Activated CD4-positive, alpha-beta T cell treated with anti-CD3 and anti-CD28 coated beads for 1 hour (primary cell): ENCODE measurements around the gene SH3PXD2A.
"Not testable (repeated sequence)": the region's sequence is repeated elsewhere in the genome, so short reads cannot be mapped to it uniquely, and the experiment has no call there.

Experiments
- DNase-seq: peaks from one replicate; pipeline ENCODE4 v3.0.0-alpha.2; 2020

The SH3PXD2A gene

DNA sequence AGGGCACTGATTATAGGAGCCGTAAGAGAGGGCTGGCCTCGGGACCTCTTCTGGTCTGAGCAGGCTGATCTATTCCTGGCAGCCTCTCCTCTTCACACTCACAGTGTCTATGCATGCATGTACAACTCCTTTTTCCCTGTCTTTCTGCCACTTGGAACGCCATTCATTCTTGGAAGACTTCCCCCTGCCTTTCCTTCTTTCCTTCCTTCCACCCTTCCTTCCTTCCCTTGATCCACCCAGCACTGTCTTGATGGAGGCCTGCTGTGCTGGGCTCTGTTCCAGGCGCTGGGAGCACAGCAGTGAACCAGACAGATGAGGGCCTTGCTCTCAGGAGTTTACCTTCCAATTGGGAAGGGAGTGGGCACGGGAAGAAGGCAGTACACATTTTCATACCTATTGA is 114.8 kb downstream of the SH3PXD2A start:
- DNase-seq: no peak

DNA sequence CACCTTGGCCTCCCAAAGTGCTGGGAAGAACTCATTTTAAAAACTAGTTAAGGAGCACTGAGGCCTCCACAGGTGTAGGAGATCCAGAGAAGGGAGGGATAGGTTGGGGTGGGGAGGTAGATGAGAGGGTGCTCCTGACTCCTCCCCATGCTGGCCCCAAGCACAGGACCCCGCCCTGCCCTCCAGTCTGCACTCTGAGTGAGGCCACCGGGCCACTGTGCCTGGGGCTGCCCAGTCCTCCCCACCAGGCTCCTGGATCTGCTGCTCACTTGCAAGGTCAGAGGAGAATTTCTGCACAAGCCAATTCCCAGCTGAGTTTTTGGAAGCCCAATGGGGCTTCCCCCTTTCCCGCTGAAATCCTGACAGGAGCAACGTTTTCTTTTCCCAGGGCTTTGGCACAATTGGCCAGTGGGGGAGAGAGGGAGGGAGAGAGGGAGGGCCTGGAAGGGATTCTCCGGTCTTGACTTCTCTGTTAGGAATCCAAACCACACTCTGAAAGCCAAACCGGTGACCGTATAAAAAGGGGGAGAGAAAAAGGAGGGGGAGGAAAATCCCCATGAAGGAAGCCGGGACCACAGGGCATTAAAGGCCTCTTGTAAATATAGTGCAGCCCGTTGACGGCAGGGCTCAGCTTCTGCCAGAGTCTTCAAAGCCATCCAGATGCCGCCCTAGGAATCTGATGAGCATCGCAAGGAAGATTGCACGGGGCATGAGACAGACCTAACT is 116.2 kb downstream of the SH3PXD2A start:
- DNase-seq: no peak

DNA sequence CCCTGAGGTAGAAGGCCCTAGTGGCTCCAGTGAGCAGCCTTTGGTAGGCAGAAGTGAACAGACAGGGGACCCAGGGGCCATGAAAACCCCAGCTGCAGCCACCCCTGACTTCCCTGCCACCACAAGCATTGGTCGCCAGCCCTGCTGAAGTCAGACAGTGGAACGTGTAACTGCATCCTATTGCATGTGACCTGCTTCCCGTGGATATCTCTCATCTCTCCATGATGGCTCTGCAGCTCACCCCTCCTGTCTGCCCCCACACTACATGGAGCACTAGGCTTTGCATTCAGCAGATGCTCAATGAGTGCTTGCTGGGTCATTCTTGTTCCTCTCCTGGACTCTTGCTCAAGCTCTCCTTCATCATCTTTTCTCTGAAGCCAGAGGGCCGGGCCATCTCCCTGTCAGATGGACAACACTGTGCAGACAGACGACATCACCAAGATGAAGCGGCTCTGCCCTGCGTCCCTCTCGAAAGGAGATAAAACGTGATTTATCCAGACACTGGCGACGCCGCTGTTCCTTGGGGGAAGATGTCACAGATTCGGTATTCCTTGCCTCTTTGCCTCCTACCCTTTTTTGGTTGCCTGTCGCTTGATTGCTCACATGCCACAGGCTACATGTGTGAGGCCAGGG is 117.5 kb downstream of the SH3PXD2A start:
- no peak for DNase-seq

DNA sequence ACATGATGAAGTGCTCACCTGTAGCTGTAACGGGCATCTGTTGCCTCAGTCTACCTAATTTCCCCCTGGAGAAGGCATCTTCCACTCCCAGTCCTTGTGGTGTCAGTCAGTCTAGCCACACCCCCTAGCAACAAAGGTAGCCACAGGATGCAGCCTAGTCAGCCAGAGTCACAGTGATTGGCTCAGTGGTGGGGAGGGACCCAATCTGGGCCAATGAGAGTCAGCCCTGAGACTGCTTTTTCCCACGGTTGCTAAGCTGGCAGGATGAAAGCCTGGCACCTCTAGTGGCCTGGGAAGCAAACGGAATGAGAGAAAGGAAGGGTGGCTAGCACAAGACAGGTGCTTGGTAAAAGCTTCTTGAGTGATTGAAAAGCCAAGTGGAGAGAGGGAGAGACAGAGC is 118.6 kb downstream of the SH3PXD2A start:
- no peak for DNase-seq

DNA sequence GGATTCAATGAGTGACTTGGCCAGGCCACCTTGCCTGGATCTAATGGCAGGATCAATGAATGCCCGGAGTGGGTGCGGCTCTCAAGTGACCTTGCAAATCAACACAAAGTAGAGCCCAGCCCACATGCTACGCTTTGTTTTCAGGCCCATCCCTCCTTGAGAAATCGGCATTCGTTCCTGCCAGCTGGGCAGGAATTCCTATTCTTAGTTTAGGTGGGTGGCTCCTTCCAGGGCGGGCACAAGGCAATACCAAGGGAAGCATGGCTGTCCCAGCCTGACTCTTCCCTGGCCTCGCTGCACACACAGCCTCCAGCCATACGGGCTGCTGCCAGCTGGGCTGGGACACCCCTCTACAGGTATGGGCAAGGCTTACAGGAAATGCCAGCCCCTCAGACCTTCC is 119.3 kb downstream of the SH3PXD2A start:
- no peak for DNase-seq

DNA sequence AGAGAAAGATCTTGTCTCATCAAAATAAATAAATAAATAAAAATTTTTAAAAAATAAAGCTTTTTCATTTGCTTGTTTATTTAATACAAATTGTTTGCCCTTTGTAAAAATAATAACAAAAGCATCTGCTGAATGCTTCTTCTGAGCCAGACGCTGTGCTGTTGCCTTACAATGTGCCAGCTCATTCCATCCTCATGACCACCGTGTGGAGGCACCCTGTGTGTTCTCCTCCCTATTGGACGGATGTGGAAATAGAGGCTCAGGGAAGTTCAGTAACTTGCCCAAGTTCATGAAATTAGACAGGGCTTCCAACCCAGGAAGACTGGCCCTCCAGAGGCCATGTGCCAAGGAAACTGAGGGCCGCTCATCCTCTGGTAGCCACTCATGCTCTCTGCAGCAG is 120.6 kb downstream of the SH3PXD2A start:
- no peak for DNase-seq

DNA sequence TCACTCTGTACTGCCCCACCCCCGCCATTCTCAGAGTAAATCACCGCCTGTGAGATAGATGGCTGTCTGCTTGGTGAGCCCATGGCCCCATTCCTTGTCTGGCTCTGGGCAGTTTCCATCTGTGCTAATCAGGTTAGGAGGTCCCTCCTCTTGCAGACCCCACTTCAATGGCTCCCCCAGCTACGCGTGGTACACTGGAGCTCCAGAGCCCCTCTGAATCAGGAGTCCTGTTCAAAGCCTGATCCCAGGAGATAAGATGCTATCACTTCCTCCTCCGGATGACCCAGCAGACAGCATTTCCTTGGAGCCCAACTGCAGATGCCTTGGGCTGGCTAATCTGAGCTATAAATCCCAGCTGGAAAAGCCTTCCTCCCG is 122.3 kb downstream of the SH3PXD2A start:
- no peak for DNase-seq

DNA sequence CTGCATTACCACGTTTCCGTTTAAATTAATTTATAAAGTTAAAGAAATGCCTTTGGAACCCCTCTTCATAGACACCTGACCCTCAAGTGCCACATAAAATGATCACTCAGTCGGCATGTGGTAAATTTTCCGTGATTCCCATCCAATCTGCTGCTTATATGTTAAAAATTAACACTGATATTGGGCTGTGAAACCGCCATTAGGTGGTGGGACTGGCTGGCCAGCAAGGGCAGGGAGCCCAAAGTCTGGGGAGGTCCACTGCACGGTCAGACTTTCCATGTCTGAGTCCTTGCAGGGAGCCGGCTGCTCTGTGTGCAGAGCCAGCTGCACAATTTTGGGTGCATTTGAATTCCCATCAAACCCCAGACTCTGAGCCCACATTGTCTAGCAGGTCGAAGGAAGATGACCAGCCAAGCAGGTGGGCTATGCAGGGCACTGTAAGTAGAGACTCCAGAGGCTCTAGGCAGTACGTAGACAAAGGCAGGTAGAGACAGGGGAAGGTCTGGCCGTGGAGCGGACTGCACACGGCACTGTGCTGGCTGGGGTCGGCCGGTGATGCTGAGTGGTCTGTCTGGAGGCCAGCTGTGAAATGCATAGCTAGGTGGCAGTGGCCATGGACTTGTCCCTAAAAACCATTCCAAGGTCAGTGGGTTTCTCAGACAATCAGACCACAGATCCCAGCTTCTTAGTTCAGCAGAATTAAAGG is 122.9 kb downstream of the SH3PXD2A start:
- no peak for DNase-seq

DNA sequence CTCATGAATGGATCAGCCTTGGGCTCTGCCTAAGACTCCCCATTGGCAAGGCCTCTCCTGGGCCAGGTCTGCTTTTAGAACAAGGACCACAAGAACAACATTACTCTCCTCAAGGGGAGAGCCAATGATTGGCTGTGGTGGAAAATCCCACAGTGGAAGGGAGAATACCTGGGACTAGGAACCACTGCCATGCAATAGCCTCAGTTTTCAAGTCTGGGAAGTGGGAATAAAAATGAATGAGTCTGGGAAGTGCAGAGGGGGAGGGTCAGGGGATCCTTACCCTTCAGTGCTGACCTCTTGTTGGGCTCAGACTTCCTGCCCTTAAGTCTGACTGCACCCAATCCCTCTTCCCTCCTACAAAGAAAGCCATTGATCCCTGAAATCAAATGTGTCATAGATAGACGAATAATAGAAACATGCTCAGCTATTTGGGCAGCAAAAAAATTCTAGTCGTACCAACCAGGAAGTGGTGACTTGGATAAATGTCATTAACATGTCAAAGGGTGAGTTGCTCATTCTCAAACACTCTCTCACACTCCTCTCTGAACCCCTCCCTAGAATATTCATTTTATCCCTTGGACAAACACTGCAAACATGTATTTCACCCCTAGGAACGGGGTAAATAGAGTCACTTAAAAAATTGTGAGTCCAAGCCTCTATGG is 123.6 kb downstream of the SH3PXD2A start:
- no peak for DNase-seq

DNA sequence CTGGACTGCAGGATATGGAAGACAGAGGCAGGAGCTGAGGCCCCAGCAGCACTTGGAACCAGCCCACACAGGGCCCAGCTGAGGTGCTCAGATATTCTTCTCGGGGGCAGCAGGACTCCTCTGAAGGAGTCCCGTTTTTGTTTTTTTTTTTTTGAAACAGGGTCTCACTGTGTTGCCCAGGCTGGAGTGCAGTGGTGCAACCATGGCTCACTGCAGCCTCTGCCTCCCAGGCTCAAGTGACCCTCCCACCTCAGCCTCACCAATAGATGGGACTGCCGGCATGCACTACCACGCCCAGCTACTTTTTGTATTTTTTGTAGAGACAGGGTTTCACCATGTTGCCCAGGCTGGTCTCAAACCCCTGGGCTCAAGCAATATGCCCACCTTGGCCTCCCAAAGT is 124.3 kb downstream of the SH3PXD2A start:
- not testable (repeated sequence) for DNase-seq

DNA sequence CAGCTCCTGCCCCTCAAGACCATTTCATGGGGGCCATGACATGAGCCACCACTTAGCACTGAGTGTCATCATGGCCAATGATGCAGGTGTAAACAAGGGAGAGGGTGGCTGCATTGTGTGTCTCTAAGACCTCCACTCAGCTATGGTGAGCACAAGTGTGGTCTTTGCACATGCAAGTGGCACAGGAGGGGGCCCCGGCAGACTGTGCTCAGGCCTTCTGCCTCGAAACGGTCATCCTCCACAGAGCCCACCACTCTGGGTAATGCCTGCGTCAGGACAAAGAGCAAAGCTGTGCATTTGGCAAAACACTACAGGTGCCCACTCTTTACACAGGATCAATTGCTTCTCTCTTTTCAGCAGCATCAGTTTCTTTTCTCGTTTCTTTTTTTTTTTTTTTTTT is 125.5 kb downstream of the SH3PXD2A start:
- DNase-seq: no peak

DNA sequence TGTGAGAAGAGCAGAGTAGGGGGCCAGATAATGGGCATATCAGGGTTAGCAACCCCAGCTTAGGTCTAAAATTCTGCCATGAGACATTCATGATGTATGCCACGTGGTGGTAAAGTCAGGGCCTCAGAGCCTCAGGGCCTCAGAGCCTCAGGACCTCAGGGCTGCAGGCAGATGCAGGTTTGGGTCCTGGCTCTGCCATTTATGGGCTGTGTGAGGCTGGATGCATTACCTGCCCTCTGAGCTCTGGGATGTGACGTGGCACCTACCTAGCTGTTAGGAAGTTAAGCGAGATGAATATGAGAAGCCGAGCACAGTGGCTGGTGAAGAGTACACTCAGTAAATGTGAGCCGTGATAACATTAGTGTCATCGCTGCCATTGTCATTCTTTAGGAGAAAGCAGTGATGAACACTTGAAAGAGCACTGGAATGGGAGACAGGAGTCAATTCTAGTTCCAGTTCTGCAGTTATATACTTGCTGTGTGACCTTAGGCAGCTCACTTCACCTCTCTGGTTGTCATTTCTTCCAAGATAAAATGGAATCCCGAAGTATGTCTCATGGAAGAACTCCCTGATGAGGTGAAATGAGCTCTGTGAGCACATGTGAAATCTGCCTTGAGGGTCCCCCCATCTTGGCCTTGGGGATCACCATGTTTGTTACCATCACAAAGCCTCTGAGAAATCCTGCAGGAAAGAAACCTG is 127.2 kb downstream of the SH3PXD2A start:
- DNase-seq: no peak

DNA sequence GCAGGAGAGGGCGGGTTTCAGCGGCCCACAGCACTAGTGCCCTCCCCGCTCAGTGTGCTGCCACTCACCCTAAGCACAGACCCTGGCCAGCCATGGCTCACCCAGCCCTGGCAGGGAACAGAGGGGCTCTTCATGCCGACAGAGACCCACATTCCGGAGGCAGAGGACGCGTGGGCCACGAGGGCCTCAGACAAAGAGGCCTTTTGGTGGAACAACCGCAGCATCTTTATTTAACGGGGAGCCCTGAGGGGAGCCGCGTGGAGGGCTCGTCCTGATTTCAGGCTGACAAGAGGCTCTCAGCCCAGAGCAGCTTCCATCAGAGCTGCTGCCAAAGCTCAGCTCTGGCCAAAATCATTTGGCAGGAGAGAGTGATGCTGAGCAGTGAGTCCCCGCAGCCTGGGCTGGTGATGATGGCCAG is 127.8 kb downstream of the SH3PXD2A start:
- no peak for DNase-seq

DNA sequence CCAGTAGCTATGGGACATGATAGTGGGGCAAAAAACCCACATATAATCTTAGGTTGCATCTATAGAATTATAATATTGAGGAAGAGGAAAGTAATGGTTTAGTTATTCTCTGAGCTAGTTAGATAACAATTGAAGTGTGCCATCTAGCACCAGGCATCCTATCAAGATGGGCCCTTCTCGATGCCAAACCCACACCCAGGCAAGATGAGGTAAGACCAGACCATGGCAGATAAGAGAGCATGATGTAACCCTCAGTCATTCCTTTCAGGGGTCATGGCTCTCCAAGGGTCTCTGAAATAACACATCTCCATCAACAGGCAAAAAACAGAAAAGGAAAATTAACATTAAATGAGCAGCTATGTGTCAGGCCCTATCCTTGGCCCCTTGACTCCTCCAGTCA is 128.7 kb downstream of the SH3PXD2A start:
- no peak for DNase-seq

DNA sequence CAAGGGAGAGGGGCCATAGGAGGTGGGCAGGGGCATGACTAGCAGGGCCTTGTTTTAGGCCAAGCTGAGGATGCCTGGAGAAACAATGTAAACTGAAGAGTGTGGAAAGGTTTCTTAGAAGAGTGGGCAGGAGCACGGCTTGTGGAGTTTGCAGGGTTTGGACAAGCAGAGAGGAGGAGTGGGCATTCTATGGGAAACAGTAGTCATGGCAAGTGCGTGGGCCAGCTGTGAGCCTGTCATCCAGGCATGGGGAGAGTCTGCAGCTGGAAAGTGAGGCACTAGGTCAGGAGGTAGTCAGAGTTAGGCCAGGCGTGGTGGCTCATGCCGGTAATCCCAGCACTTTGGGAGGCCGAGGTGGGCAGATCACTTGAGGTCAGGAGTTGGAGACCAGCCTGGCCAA is 130.1 kb downstream of the SH3PXD2A start:
- DNase-seq: no peak

DNA sequence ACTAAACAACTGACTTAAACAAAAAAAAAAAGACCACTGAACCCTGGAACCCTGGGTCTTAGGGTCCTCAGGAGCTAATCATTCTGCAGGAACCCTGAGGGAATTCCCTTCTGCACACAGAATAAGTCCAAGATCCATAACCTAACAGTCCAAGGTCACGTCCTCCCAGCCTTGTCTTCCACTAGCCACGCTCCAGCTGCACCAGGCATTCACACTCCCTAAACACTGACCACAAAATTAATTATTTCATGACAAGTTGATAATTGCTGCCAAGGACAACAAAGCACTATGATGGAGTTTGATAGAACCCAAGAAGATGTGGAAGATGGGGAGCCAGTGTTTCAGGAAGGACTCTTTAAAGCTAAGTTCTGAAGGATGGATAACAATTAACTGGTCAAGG is 130.6 kb downstream of the SH3PXD2A start:
- no peak for DNase-seq

DNA sequence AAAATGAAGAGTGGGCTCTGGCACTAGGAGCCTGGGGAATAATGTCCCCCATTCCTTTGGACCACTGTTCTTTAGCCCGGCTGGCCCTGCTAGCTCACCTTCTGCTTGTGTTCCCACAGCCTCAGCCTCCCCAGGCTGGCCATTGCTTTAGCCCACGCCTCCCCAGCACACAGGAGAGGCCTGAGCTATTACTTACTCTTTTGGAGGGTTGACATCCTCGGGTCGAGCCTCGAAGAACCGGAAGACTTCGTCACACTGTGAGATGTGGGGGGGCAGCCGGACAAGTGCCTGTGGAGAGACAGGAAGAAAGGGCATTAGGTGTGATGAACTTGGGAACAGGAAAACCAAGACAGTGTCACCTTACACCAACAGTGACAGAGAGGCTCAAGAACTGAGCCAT is 131.3 kb downstream of the SH3PXD2A start:
- no peak for DNase-seq

DNA sequence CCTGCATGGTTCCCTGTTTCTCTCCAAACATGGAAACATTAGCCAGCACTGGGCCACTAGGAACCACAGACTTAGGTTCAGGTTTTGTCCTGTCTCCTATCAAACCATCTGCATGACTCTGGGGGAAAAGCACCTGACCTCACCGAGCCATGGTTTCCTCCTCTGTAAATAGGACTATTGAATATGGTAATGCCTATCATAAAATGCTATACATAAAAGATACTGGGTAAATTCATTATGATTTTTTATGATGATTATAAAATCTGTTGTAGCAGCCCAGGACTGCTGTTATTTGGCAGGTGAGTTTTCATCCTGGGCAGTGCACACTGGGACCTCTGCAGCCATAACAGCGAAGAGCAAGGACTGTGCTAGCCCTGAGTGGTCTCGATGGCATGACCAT is 131.8 kb downstream of the SH3PXD2A start:
- no peak for DNase-seq

DNA sequence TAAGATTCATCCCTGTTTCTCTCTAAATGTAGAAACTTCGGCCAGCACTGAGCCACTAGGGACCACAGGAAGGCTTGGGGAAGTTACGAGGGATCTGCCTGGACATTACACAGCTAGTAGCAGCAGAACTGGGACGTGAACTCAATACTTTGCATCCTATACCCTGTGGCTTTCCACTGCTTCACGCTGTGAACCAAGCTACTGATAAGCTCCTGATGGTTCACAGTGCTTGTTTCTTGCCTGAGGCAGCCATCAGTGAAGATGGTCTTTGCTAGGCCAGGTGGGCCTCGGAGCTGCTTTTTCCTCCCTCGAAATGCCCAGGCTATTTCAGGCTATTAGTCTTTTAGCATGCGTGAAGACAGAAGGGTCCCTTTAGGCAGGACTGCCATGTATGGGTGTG is 132.7 kb downstream of the SH3PXD2A start:
- no peak for DNase-seq

DNA sequence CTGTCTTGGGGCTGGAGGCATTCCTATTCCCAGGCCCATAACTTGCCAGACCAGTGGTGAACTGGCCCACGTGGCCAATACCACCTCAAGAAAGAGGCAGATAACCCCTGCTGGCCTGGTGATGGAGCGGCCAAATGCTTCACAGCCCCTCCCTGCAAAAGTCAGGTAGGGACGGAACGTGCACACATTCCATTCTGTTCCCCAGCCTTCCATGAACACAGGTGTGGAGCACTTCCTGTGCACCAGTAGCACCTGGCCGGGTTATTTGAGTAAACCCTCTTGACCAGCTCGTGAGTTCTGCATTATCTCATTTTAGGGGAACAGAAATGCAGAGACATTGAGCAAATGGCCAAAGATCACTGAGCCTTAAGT is 134.4 kb downstream of the SH3PXD2A start:
- DNase-seq: no peak

DNA sequence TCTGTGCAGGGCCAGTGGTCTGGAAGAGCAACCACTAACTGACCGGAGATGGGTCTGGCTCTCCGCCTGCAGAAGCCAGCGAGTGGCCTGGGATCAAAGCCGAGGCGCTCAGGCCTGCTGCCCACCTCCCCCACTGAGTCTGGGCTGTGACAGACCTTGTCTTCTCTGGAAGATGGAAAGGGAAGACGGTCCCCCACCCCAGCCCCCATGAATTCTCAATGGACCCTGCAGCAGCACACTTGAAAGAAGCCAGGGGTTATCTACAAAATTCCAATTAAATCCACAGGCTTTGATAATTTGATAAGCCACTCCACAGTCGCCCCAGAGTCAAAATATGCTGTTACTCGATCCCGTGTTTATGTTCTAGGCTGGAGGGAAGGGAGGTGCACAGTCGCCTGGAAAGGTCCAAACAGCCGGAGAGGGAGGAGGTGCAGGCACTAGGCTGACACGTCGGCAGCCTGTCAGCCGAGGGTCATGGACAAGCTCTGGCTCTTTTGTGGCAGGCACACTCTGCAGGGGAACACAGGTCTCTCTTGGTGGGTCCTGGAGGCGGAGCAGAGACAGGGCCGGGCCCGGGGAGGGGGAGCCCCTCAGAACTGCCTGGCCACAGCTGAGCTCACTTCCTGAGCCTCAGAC is 134.9 kb downstream of the SH3PXD2A start:
- no peak for DNase-seq

DNA sequence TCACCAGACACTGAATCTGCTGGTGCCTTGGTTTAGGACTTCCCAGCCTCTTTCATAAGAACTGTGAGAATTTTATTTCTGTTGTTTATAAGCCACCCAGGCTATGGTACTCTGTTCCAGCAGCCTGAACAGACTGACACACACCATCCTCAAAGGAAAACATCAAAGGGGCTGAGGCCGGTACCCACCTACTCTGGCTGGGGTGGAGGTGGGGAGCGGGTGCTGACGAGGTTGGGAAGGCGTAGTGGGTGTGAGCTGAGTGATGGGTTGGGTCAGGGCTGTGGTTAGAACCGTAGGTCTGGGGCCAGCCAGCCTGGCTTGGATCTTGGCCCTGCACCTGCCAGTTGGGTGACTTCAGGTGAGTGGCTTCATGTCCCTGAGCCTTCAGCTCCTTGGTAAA is 136.3 kb downstream of the SH3PXD2A start:
- DNase-seq: no peak

DNA sequence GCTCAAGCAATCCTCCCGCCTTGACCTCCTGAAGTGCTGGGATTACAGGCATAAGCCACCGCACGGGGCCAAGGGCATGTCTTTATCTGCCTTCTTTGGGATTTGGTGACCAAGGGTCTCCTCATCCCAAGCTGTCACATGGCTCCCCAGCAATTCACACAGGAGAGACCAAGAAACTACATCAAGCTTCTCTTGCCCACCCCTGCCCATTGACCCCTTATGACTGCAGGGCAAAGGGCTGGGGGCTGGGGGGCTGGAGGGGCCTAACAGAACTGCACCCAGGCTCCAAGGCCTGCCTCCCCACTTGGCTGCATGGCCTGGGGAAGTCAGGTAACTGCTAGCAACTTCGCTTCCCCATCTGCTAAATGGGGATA is 137.1 kb downstream of the SH3PXD2A start:
- no peak for DNase-seq
